HG03342 (cell line): ENCODE data around the gene ZMYND19.
"Not testable (repeated sequence)": the region's sequence is repeated elsewhere in the genome, so short reads cannot be mapped to it uniquely, and the experiment has no call there.

Source experiments
- ATAC-seq: cut with Tn5 transposase; IDR thresholded peaks from one replicate; pipeline ENCODE4 v1.9.1; 2021; ENCODE audit warnings: mild to moderate bottlenecking, moderate library complexity; ENCODE audit not compliant: unreplicated experiment

ZMYND19 gene

DNA sequence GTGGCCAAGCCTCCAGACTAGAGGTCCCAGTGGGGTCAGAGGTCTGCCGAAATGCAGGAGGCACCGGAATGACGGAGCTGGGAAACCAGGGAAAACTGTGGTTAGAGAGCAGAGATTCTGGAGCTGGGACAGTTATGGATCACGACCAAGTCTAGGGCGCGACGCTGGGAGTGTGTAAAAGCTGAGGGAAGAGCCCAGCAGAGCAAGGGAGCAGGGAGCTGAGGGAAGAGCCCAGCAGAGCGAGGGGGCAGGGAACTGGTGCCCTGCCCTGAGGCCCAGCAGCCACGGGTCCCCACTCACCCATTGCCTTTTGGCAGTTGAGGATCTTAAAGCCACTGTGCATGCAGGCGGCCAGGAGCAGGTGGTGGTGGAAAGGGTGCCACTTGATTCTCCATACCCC, 26.2 kb downstream of the ZMYND19 start:
- ATAC-seq, result no peak

DNA sequence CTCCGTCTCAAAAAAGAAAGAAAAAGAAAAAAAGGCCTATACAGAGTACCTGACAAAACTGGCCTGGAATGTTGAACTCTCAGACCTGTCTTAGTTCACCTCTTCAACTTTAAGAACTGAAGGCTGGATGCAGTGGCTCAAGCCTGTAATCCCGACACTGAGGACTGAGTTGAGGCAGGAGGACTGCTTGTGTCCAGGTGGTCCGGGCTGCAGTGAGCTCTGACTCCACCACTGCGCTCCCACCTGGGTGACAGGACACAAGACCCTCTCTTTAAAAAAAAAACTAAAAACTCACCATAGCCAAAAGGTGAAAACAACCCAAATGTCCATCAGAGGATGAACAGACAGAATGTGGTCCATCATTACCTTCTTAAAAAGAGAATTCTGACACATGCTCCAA, 32.2 kb downstream of the ZMYND19 start:
- no peak for ATAC-seq

DNA sequence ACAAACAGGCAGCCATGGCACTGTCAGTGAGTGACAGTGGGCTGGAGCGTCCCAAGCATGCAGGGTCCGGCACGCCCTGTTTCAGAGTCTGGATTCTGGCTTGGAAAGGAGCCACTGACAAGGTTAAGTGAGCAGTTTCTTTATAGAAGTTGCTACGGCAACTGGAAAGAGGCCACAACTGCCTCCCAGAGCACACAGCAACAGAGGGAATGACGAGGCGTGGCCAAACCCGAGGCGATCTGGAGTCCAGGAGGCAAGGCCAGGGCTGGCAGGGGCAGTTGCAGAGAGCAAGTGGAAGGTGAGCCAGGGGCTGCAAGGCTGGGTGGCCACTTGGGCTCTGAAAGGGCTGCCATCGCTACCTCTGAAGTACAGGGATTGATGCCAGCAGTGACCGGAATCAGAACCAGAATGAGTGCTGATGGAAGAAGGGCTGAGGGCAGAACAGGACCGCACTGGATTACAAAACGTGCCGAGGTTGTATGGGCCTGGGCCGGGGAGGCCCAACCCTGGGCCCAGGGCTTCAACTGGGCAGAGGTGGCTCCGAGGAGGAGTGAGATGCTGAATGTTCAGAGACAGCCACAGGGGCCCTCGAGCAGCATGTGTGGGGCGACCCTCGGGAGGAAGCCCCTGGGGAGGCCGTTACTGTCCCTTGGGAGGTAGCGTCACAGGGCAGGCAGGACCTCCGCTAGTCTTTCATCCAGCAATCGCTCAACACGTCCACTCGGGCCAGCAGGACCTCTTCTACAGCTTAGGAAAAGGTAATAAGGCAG, 34.1 kb downstream of the ZMYND19 start:
- ATAC-seq, result no peak

DNA sequence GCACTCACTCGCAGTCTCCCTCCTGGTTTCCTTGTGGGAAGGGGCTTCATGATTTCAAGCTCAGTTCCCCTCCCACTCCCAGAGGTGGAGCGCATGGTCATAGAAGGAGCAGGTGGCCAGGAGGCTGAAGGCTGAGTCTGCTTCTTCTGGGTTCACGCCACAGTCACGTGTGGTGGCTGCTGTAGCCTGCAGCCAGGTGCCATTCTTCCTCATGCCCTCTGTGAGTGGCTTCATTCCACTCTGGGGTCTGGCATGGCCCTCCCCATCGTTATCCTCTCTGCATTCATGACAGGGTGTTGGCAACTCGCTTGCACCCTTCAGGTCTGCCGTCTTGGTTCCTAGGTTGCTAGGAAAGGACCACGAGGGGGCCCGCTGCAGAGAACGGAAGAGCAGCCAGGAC, 35.1 kb downstream of the ZMYND19 start:
- ATAC-seq, result no peak

DNA sequence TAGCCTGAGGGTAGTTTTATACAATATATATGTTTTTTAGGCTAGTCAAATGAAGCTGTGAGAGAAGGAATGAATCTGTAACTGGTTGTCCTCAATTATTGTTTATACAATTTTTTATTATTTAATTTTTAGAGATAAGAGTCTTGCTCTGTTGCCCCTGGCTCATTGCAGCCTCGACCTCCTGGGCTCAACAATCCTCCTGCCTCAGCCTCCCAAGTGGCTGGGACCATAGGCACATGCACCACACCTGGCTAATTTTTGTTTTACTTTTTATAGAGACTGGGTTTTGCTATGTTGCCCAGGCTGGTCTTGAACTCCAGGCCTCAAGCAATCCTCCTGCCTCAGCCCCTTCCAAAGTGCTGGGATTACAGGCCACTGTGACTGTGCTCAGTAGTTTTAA, 36.0 kb downstream of the ZMYND19 start:
- ATAC-seq, result no peak

DNA sequence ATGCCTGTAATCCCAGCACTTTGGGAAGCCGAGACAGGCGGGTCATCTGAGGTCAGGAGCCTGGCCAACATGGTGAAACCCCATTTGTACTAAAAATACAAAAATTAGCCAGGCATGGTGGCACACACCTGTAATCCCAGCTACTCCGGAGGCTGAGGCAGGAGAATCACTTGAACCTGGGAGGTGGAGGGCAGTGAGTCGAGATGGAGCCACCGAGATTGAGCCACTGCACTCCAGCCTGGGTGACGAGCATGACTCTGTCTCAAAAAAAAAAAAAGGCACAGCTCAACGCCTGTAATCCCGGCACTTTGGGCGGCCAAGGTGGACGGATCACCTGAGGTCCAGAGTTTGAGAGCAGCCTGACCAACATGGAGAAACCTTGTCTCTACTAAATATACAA, 36.7 kb downstream of the ZMYND19 start:
- ATAC-seq, result not testable (repeated sequence)

DNA sequence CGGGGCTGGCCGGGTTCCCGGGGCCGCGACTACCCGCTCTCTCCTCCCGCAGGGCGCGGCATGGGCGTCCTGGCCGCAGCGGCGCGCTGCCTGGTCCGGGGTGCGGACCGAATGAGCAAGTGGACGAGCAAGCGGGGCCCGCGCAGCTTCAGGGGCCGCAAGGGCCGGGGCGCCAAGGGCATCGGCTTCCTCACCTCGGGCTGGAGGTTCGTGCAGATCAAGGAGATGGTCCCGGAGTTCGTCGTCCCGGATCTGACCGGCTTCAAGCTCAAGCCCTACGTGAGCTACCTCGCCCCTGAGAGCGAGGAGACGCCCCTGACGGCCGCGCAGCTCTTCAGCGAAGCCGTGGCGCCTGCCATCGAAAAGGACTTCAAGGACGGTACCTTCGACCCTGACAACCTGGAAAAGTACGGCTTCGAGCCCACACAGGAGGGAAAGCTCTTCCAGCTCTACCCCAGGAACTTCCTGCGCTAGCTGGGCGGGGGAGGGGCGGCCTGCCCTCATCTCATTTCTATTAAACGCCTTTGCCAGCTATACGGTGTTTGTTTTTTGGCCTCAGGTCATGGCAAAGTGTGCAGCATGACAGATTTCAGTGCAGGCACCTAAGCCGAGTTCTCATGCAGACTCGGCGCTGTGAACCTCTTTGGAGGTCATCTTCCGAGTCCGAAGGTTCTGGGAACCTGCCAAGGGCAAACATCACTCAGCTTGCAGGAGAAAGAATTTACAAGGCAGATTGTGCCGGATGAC, 38.1 kb downstream of the ZMYND19 start:
- peak; percentile 17 for ATAC-seq

DNA sequence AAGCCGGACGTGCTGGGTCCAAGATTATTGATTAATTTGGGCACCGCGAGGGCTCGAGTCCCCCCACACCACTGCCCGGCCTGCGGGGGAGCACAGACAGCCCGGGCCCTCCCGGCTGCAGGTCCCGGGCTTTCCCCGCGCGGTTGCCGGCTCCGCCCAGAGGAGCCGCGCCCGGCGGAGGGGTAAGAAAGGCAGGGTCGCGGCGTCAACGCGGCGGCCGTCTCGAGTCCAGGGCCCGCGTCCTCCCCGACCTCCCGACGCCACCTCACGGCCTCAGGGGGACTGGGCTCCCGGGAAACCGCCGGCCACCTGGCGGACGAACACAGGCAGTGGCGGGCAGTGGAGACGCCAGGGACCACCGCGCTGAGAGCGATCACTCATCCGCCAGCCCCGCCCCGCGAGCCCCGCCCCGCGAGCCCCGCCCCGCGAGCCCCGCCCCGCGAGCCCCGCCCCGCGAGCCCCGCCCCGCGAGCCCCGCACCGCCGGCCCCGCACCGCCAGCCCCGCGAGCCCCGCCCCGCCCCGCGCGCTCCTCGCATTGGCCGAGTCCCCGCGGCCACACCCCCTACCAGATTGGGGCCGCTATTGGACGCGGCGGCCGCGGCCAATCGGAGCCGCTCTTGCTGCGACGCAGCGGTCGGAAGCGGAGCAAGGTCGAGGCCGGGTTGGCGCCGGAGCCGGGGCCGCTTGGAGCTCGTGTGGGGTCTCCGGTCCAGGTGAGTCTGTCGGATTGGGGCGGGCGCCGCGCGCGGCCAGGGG, 38.9 kb downstream of the ZMYND19 start, which contains the start of gene MRPL41:
Gene MRPL41, plus strand, starts transcription at position 616 of the 758 bp plus-strand sequence. CDS start 203 bp downstream, outside the sequence.
- ATAC-seq, result peak; percentile 77

DNA sequence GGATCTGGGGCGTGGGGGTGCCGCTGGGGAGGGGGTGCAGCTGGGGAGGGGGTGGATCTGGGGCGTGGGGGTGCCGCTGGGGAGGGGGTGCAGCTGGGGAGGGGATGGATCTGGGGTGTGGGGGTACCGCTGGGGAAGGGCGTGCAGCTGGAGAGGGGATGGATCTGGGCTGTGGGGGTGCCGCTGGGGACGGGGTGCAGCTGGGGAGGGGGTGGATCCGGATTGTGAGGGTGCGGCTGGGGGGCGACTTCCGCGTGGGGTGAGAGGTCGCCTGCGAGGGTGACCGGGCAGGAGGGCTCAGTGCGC, 39.4 kb downstream of the ZMYND19 start:
- ATAC-seq, result not testable (repeated sequence)

DNA sequence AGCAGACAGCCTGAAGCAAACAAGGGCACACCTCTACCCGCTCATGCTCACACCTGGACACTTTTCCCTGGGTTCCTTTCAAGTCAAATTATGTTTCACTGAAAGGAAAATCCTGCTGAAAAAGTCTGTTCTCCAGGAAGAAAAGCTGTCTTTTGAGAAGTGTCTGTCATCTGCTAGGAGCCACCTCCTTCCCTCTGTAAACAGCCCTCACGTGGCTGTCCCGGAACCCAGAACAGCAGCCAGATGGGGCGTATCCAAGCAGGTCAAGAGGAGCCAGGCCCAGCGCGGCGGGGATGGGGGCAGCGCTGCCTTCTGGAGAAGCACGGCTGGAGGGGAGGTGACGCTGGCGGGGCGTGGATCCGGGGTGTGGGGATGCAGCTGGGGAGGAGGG, 40.1 kb downstream of the ZMYND19 start, which contains the start of gene PNPLA7:
Gene PNPLA7, minus strand, starts transcription at position 172 of the 391 bp plus-strand sequence. CDS start 205 bp downstream, outside the sequence.
- no peak for ATAC-seq

DNA sequence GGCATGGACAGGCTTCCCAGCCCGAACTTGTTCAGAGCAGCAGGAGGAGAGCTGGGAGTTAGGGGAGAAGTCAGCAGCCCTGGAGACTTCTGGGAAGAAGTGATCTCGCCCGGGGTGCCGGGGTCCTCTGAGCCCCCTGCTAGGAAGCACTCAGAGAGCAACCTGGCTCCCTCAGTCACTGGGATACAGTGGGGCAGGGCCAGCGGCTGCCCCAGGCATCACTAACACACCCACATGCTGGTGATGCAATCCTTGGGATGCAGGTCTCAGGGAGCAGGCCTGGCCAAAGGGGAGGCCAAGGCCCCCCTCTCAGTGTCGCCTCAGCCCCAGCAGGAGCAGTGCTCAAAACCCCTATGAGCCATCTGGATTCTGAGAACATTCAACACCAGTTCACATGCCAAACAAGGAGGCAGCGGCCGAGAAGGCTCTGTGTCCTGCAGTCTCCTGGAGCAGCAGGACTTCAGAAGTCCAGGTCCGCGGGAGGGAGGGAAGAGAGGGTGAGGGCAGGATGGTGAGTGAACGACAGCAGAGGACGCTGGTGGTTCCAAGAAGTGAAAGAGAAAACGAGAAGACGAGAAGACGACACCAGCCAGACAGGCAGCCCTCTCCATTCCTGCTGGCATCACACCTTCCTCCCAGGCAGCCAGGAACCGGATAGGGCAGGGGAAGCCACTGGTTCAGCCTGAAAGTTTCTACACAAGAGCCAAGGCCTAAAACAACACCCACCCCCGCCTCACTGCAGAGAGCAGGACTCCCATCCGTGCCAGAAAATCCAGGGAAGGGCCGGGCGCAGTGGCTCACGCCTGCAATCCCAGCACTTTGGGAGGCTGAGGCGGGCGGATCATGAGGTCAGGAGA, 42.4 kb downstream of the ZMYND19 start:
- no peak for ATAC-seq

DNA sequence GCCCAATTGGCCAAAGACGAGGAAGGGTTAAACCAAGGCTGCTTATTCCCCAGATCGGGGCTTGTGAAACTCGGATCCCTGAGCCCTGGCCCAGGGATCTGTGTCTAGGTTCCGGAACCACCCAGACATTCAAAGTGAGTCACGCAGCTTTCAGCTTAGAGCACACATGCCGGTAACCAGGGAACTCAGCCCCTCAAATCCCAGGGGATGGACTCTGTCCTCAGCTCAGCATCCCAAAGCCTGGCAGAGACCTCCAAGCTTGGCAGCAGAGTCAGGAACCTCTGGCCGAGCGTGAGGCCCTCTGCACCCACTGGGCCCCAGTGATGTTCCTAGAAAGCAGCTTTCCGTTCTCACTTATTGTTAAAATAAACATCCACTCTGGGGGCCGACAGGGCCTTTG, 45.2 kb downstream of the ZMYND19 start:
- no peak for ATAC-seq

DNA sequence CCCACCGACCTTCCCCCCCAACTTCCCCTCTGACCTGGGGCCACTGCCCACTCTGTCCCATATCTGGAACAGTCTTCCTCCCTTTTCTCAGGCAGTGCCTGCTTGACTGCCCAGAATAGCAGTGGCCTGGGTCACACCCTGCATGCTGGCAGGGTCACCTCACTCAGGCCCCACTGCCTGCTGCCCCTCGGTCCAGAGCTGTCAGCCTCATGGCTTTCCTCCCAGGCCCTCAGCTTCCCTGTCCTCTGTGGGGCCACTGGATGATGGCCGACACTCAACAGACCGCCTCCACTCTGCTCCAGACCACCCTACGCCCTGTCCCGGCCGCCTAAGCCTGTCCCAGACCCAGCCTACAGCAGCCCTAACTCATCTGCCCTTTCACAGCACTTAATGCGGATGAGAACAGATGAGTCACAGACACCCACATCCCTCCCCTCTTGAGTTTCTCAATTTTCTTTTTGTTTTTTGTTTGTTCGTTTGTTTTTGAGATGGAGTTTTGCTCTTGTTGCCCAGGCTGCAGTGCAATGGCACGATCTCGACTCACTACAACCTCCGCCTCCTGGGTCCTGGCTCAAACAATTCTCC, 46.0 kb downstream of the ZMYND19 start:
- no peak for ATAC-seq

DNA sequence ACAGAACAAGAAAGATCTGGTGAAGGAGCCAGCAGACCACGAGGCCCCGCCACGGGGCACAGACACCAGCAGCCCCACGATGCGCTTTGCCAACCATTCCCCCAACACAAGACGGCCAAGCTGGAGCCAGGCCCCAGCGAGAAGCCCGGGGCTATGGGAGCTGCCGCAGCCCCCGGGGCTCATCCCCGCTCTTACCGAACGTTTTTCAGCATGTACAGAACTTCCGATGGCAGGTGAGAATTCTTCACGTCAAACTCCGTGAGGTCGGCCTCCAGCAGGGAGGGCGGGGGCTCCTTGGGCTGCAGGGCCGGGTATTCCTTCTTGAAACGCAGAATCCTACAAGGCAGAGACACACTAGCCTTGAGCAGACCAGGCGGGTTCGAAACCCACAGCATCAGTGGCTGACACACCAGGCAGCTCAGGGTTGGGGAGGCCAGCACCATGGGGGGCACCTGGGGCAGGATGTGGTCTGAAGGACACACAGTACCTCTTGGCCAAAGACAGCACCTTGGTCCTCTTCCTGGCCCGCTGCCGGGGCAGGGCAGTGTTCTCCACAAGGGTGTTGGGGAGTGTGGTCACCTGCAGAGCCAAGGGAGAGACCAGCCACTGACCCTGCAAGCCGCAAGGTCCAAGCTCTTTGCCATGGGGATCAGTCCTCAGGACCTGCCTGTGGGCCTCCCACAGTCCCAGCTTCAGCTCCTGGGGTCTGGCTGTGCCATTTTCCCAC, 46.9 kb downstream of the ZMYND19 start:
- no peak for ATAC-seq

DNA sequence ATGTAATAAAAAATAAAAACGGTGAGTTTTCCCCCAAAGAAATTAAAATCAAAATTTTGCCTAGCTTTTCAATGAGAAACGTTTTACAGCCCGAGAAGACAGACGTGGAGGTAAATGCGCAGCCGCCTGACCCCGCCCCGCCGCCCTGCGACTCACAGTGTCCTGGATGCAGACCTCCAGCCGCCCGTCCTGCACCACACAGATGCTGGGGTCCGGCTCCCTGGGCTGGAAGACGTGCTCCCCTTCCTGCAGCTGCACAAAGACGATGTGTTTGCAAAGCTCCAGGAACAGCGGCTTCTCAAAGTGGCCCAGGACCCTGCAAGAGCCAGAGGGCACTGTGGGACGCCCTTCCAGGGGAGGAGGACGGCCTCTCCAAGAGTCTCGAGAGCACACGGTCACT, 47.8 kb downstream of the ZMYND19 start:
- no peak for ATAC-seq

DNA sequence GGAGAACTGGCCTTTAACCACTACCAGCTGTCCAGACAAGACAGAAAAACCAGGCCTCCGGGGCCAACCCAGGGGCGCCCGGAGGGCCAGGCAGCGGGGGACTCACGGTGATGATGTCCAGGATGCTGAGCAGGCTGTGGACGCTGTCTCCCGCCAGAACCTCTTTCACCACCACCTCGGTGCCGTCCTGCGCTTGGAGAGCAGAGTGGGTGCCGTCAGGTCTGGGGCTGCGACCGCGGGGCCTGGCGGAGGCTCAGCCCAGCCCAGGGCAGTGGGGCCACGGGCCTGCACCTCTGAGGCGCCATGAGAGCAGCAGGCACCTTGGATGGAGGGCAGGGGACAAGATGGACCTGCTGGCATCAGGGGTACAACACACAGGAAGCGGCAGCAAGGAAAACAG, 49.8 kb downstream of the ZMYND19 start:
- no peak for ATAC-seq

DNA sequence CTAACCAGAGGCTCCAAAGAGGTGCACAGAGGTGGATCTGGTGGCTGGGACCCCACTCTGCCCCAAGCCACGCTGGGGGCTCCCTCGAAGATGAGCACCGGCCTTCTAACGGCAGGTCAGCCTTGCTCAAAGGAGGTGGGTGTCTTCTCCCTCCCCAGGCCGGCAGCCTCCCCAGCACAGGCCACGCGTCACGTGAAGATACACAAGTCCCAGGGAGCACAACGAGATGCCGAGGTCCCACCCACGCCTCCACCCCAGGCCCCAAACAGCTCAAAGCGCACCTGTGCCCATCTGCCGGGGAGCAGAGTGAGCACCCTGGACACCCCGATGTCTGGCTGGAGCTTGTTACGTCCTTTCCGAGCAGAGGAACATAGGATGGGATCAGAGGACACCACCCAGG, 52.3 kb downstream of the ZMYND19 start:
- ATAC-seq, result no peak

DNA sequence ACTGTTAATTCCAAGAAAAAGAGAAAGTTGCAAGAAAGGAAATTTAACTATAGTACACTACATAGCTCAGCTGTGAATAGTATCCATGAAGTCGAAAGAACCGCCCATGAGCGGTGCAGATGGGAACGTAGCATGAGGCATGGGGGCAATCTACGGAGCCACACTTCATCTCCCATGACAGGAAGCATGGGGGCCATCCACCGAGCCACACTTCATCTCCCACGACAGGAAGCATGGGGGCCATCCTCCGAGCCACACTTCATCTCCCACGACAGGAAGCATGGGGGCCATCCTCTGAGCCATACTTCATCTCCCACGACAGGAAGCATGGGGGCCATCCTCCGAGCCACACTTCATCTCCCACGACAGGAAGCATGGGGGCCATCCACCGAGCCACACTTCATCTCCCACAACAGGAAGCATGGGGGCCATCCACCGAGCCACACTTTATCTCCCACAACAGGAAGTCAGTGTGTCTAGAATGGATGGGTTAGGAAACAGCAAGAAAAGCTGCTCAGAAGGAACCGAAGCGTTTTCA, 53.6 kb downstream of the ZMYND19 start:
- not testable (repeated sequence) for ATAC-seq

DNA sequence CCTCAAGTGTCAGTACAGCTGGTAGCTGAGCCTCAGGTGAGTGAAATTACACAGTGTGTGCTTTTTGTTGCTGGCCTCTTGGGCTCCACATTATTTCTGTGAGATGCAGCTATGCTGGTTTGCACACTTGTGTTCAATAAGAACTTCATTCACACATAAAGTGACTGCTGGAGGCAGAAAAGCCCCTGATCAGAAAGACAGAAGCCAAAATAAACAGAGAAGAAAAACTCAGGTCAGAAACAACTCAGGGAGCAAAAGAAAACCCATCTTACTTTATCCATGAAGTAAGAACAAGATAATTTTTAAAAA, 55.2 kb downstream of the ZMYND19 start:
- ATAC-seq, result no peak
